Subcutaneous adipose tissue (tissue), 4 donors: ENCODE results near the gene IL1RAPL2. TPM values are rescaled to one million over a fixed set of nuclear protein-coding genes. Genes with fewer than 3 reads are reported as not detected.

ENCODE experiments used
- total RNA-seq, 4 donors: library from RNA; depleted of rRNA; stranded (reverse); fragments of >200 nt; gene quantifications; one replicate each; pipeline ENCODE4 v1.1.0, GENCODE V29; 2016
- TF ChIP-seq, protein P1 (sequence below): fragments of 450-650 bp; IDR thresholded peaks from one replicate; pipeline ENCODE4 v1.5.1; 2016; ENCODE audit warnings: low read depth, mild to moderate bottlenecking, control low read depth, antibody characterized with exemption, moderate library complexity

The IL1RAPL2 gene
- total RNA-seq, 4 donors from 2014 or later = 0.17 TPM; not detected in 3

DNA sequence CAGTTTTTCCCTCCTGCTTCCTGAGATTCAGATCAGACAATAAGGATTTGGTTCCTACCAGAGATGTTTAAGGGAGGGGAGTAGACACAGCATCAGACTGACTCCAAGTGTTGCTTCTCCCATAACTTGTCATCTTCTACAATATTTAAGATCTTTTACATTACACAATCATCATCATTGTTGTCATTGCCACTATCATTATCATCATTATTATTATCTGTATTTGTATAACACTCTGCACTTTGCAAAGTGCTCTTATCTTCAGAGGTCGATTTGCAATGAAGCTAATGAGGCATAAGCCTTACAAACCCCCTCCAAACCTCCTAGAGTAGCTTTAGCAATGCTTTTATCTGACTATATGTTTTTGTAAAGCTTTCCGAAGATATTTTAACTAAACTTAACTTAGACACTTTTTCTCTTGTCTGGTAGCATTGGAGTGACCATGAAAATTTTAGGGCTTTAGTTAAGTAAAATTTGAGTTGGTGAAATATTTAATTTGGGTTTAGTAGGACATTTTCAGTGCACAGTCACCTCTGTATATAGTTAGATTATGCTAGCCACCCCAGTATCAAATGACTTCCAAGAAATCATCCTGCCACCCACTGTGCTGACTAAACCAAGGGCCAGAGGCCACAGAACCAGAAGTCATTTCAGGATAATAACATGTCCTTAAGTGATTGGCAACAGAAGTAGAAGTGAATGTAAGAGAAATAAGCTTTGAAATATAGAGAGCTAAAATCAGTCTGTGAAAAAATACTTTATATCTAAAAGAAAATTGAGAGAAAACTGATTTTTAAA, 1132.2 kb downstream of the IL1RAPL2 start:
- TF ChIP-seq, protein P1, sequence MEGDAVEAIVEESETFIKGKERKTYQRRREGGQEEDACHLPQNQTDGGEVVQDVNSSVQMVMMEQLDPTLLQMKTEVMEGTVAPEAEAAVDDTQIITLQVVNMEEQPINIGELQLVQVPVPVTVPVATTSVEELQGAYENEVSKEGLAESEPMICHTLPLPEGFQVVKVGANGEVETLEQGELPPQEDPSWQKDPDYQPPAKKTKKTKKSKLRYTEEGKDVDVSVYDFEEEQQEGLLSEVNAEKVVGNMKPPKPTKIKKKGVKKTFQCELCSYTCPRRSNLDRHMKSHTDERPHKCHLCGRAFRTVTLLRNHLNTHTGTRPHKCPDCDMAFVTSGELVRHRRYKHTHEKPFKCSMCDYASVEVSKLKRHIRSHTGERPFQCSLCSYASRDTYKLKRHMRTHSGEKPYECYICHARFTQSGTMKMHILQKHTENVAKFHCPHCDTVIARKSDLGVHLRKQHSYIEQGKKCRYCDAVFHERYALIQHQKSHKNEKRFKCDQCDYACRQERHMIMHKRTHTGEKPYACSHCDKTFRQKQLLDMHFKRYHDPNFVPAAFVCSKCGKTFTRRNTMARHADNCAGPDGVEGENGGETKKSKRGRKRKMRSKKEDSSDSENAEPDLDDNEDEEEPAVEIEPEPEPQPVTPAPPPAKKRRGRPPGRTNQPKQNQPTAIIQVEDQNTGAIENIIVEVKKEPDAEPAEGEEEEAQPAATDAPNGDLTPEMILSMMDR = no peak

DNA sequence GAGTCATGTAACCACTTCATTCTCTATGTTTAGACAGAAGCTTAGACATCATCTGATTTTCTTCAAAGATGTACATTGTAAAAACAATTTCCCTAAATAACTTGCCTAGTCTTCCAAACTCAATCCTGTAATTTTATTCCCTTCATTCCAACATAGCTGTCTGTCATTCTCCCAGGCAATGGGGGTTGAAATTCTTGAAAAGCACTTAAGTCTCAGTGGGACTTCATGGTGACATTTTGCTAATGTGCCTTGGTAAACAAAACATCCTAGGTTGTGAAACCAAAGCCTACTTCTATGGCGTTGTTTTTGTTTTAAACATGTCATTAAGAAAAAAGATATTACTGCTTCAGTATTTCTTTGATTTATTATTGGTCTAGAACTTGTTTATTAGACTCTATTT, 1134.3 kb downstream of the IL1RAPL2 start:
- TF ChIP-seq, protein P1 = no peak

DNA sequence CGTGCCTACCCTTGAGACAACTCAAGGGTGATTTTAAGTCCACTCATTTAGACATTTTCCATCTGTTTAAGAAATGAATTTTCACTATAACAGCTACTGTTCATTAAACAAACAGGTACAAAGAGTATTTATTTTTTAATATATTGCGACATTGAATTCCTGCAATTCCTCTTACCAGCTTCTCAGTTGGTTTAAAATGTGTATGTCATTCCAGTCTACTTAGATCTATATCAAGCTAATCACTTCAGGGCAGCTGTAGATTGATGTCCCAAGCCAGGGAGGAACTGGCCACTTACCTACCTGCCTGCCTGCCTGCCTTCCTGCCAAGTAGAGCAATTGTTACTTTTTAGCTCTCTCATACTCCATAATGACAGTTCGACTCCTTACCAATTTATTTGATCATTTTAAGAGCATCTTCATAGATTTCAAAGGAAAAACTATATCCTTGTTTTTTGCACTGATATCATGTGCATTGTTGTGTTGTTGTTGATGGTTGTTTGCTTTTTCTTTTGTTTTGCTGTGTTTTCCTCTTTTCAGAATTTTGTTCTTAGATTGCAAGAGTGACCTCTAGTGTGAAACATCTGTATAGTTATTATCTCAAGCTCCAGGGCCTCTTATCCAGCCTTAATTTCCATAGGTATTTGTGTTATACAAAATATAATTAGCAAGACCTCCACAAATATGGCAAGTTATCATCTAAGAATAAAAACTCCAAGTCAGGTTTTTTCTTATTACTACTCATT, 1135.5 kb downstream of the IL1RAPL2 start:
- TF ChIP-seq, protein P1 = no peak

DNA sequence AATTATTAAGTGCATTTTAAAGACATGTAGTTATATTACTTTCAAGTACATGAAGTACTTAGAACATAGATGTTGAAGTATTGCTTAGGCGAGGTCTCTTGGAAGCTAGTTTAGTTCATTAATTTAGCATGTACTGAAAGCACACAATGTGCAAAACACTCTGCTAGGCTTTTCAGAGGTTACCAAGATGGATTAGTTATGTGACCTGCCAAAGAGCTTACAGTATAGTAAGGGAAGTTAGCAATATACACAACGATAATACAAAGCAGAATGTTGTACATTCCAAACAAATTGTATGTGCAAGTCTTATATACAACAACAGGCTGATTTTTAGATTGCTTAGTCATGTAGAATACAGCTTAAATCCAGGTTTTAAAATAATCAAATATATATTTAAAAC, 1137.9 kb downstream of the IL1RAPL2 start:
- TF ChIP-seq, protein P1 = no peak

DNA sequence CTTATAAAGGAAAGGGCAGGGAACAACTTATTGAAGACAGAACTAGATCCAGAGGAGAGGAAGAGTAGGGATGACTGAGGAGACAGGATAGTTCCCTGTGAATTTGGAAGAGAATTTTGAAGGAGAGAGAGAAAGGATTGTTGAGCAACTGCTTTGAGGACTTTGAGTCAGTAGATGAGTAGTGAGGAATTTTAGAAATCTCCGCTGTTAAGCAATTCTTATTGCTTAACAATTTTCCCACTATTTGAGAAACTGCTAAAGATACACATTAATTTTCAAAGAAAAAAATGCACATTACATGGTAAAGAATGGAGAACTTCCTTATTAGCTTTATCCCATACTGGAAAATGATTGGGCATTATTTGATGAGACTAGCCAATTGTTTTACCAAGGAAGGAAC, 1140.0 kb downstream of the IL1RAPL2 start:
- TF ChIP-seq, protein P1 = no peak

DNA sequence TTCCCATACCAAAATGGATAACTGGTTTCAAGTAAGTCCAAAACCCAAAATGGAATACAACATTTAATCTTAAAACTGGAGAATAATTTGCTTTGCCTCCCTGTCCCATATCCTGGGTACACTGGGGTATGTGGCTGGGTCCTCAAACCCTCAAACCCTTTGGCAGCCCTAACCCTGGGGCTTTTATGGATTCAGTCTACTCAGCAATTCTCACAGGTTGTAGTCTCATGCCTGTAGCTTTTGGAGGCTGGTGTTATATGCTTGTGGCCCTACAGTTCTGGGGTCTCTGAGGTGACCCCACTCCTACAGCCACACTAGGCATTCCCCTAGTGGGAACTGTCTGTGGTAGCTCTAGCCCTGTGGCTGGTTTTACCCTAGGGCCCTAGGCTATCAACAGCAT, 1145.8 kb downstream of the IL1RAPL2 start:
- TF ChIP-seq, protein P1 = no peak

DNA sequence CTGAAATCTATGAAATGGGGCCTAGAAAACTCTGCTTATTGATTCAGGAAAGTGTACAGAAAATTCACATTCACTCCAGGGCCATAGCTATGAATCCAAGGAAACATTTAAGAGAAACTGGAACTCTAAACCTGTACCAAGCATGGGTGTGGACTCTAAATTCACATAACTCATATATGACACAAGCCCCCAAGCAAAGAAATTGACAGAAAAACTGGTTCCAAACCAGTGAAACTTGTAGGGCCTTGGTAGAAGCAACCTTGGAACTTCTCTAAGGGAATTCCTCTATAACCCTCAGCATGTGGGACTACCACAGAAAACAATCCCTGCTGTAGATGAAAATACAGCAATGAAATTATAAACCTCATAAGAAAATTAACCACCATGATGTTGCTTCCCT, 1149.7 kb downstream of the IL1RAPL2 start:
- TF ChIP-seq, protein P1 = no peak
